Suprapubic skin (tissue), 4 donors: ENCODE measurements around the gene ZSWIM3.

ENCODE experiments used
- CTCF ChIP-seq, 2 donors: fragments of 200-600 bp in 1 of 2; fragments of 450-650 bp in 1 of 2; sonication (generic) in 1 of 2; IDR thresholded peaks; one replicate each; pipeline ENCODE4 v1.5.1; 2016 to 2019; ENCODE audit warnings: antibody characterized with exemption in 2 of 2, mild to moderate bottlenecking in 1 of 2, moderate library complexity in 1 of 2
- POLR2A ChIP-seq, 2 donors: fragments of 450-650 bp; IDR thresholded peaks; one replicate each; pipeline ENCODE4 v1.6.1; 2017; ENCODE audit warnings: antibody characterized with exemption in 2 of 2, mild to moderate bottlenecking in 2 of 2, moderate library complexity in 2 of 2
- POLR2AphosphoS5 ChIP-seq, 3 donors: sonication (generic); formaldehyde crosslinking; IDR thresholded peaks; one replicate each; pipeline ENCODE4 v1.6.1; 2017; ENCODE audit warnings: antibody characterized with exemption in 3 of 3

GRCh38 chr20:45873409-45874103 lies 16.1 kb downstream of the ZSWIM3 start:
- TF ChIP-seq POLR2AphosphoS5 (IDR thresholded peaks at IDR 0.05), result no peak
- TF ChIP-seq POLR2A (IDR thresholded peaks at IDR 0.05), result no peak
- no peak for TF ChIP-seq CTCF (IDR thresholded peaks at IDR 0.05)
